NOMO-1 treated with DMSO at 0.1 percent for 48 hours (cell line): ENCODE measurements around the gene NEB.
"Not testable (repeated sequence)": the region's sequence is repeated elsewhere in the genome, so short reads cannot be mapped to it uniquely, and the experiment has no call there.

Source experiments
- DNase-seq: peaks from one replicate; lab custom pipeline; 2025; ENCODE audit not compliant: unreplicated experiment; lab: John Stamatoyannopoulos, UW

NEB gene

GRCh38 chr2:151760139-151760650, 25.9 kb upstream of the NEB start:
- no peak for DNase-seq

- no peak for DNase-seq
Measured at GRCh38 chr2:151758744-151759143, 24.5 kb upstream of the NEB start.

- DNase-seq, result no peak
Measured at GRCh38 chr2:151757861-151758260, 23.6 kb upstream of the NEB start.

- DNase-seq, result no peak
Measured at GRCh38 chr2:151756820-151757219, 22.5 kb upstream of the NEB start.

- DNase-seq, result no peak
Measured at GRCh38 chr2:151754253-151754897, 20.1 kb upstream of the NEB start.

- no peak for DNase-seq
Measured at GRCh38 chr2:151753540-151753939, 19.3 kb upstream of the NEB start.

- not testable (repeated sequence) for DNase-seq
Measured at GRCh38 chr2:151745261-151745660, 11.0 kb upstream of the NEB start.

GRCh38 chr2:151730262-151730975, 3.9 kb downstream of the NEB start:
- DNase-seq, result no peak

- DNase-seq, result no peak
Measured at GRCh38 chr2:151729837-151730236, 4.4 kb downstream of the NEB start.

- DNase-seq, result no peak
Measured at GRCh38 chr2:151729415-151729811, 4.9 kb downstream of the NEB start.

- no peak for DNase-seq
Measured at GRCh38 chr2:151728804-151729414, 5.4 kb downstream of the NEB start.

- DNase-seq, result no peak
Measured at GRCh38 chr2:151727593-151728552, 6.4 kb downstream of the NEB start.

- DNase-seq, result no peak
Measured at GRCh38 chr2:151721161-151721560, 13.1 kb downstream of the NEB start.

- no peak for DNase-seq
Measured at GRCh38 chr2:151720521-151720920, 13.8 kb downstream of the NEB start.

- no peak for DNase-seq
Measured at GRCh38 chr2:151718796-151719195, 15.5 kb downstream of the NEB start.

GRCh38 chr2:151718247-151718646, 16.0 kb downstream of the NEB start:
- no peak for DNase-seq

GRCh38 chr2:151716721-151717120, 17.6 kb downstream of the NEB start:
- no peak for DNase-seq

- DNase-seq, result no peak
Measured at GRCh38 chr2:151713291-151713903, 20.9 kb downstream of the NEB start.

GRCh38 chr2:151711025-151711424, 23.3 kb downstream of the NEB start:
- DNase-seq, result no peak

- no peak for DNase-seq
Measured at GRCh38 chr2:151708788-151709187, 25.5 kb downstream of the NEB start.

- no peak for DNase-seq
Measured at GRCh38 chr2:151707857-151708256, 26.4 kb downstream of the NEB start.
